Middle frontal gyrus (tissue), 1 donor: Measurements from ENCODE around the gene ITGA6.

ENCODE experiments used
- DNase-seq: peaks from one replicate; pipeline ENCODE4 v3.0.0-alpha.2; 2015; ENCODE audit warnings: low spot score; ENCODE audit errors: extremely low spot score

ITGA6 gene

GRCh38 chr2:172427256-172427989 is at the start of gene ITGA6:
Gene ITGA6, plus strand, starts transcription at chr2:172427586.
- no peak for DNase-seq

- no peak for DNase-seq
Measured at GRCh38 chr2:172380436-172381274, 46.7 kb upstream of the ITGA6 start.

- no peak for DNase-seq
Measured at GRCh38 chr2:172381275-172382027, 45.9 kb upstream of the ITGA6 start.

- DNase-seq, result no peak
Measured at GRCh38 chr2:172387361-172387760, 40.0 kb upstream of the ITGA6 start.

- DNase-seq, result no peak
Measured at GRCh38 chr2:172389685-172390339, 37.6 kb upstream of the ITGA6 start.

- no peak for DNase-seq
Measured at GRCh38 chr2:172394002-172394401, 33.4 kb upstream of the ITGA6 start.

- no peak for DNase-seq
Measured at GRCh38 chr2:172395503-172395902, 31.9 kb upstream of the ITGA6 start.

- DNase-seq, result no peak
Measured at GRCh38 chr2:172397148-172397834, 30.1 kb upstream of the ITGA6 start.

- no peak for DNase-seq
Measured at GRCh38 chr2:172398440-172398839, 28.9 kb upstream of the ITGA6 start.

- DNase-seq, result no peak
Measured at GRCh38 chr2:172399765-172400164, 27.6 kb upstream of the ITGA6 start.

GRCh38 chr2:172402198-172402597 is 25.2 kb upstream of the ITGA6 start:
- DNase-seq, result no peak

GRCh38 chr2:172403402-172403801 is 24.0 kb upstream of the ITGA6 start:
- no peak for DNase-seq

GRCh38 chr2:172403881-172404468 is 23.4 kb upstream of the ITGA6 start:
- no peak for DNase-seq

- DNase-seq, result no peak
Measured at GRCh38 chr2:172404824-172405223, 22.6 kb upstream of the ITGA6 start.

GRCh38 chr2:172405673-172406072 is 21.7 kb upstream of the ITGA6 start:
- DNase-seq, result no peak

- no peak for DNase-seq
Measured at GRCh38 chr2:172408143-172408766, 19.1 kb upstream of the ITGA6 start.

- DNase-seq, result no peak
Measured at GRCh38 chr2:172409042-172409441, 18.3 kb upstream of the ITGA6 start.

- no peak for DNase-seq
Measured at GRCh38 chr2:172412984-172413492, 14.3 kb upstream of the ITGA6 start.

- no peak for DNase-seq
Measured at GRCh38 chr2:172415157-172415864, 12.1 kb upstream of the ITGA6 start.
